ENCODE data around the gene CTBS.

GRCh38 chr1:84597011-84597410, 22.8 kb upstream of the CTBS start:
- no peak for TF ChIP-seq CTCF (optimal IDR thresholded peaks at IDR 0.05 in 1 of 3, IDR thresholded peaks at IDR 0.05 in 1 of 3, conservative IDR thresholded peaks at IDR 0.05 in 1 of 3; ENCODE audit: extremely low read depth in 1 of 3, insufficient read depth in 2 of 3, low read length in 3 of 3)
- TF ChIP-seq EZH2 (IDR thresholded peaks at IDR 0.05; ENCODE audit: low read length) = no peak
